ENCODE measurements around the gene ASPDH. TPM values are rescaled to one million over a fixed set of nuclear protein-coding genes. Genes with fewer than 3 reads are reported as not detected.

ASPDH gene
- total RNA-seq, 2 donors from 2014 or later: not detected

- Histone ChIP-seq H3K9ac (ENCODE audit: extremely low read depth, low read length, poor library complexity, severe bottlenecking) (no peak overlapping the region), H3K9me3 (ENCODE audit: control insufficient read depth, low read length) (peaks cover 26% of the 10 kb centered on the region), H3K4me3 (ENCODE audit: low read length) (no peak overlapping the region), H3K36me3 (ENCODE audit: control insufficient read depth, insufficient read depth, low read length) (peaks cover 14% of the 10 kb centered on the region), H3K4me1 (ENCODE audit: control insufficient read depth, insufficient read depth, low read length) (no peaks in the 10 kb centered on the region), H3K27me3 (ENCODE audit: control insufficient read depth, insufficient read depth, low read length, poor library complexity, severe bottlenecking) (peaks cover 15% of the 10 kb centered on the region), H3K27ac (ENCODE audit: low read depth, low read length) (no peak overlapping the region)
- H3K4me3 Mint-ChIP-seq: no peak overlapping the region
- peak; percentile 87 for TF ChIP-seq CTCF (conservative IDR thresholded peaks at IDR 0.05)
- H3K27ac Mint-ChIP-seq: no peak overlapping the region
- H3K4me1 Mint-ChIP-seq: no peaks in the 10 kb centered on the region
- peak; percentile 97 for DNase-seq
- H3K36me3 Mint-ChIP-seq (ENCODE audit: low read depth): peaks cover 50% of the 10 kb centered on the region
- 80% methylated on average over 17 to 18 of the region's 18 CpGs for WGBS, 2 experiments (ENCODE audit: insufficient coverage in 1 of 2, insufficient read length in 1 of 2)
- H3K9me3 Mint-ChIP-seq: peaks cover 28% of the 10 kb centered on the region
- peaks cover 61% of the 10 kb centered on the region for H3K27me3 Mint-ChIP-seq (ENCODE audit: insufficient read depth)
Observed at GRCh38 chr19:50486823-50487515, 26.7 kb downstream of the ASPDH start.

GRCh38 chr19:50485284-50485955, 28.3 kb downstream of the ASPDH start:
- H3K36me3 Mint-ChIP-seq (ENCODE audit: low read depth): peaks cover 54% of the 10 kb centered on the region
- no peak for TF ChIP-seq CTCF (conservative IDR thresholded peaks at IDR 0.05)
- H3K27ac Mint-ChIP-seq: no peak overlapping the region
- H3K36me3 ChIP-seq (ENCODE audit: control insufficient read depth, insufficient read depth, low read length): peaks cover 14% of the 10 kb centered on the region
- H3K27me3 Mint-ChIP-seq (ENCODE audit: insufficient read depth): peaks cover 46% of the 10 kb centered on the region
- no peak overlapping the region for H3K9ac ChIP-seq (ENCODE audit: extremely low read depth, low read length, poor library complexity, severe bottlenecking)
- H3K9me3 Mint-ChIP-seq: peaks cover 25% of the 10 kb centered on the region
- H3K4me3 Mint-ChIP-seq: no peak overlapping the region
- no peaks in the 10 kb centered on the region for H3K4me1 ChIP-seq (ENCODE audit: control insufficient read depth, insufficient read depth, low read length)
- DNase-seq: no peak
- no peak overlapping the region for H3K27ac ChIP-seq (ENCODE audit: low read depth, low read length)
- H3K9me3 ChIP-seq (ENCODE audit: control insufficient read depth, low read length): peaks cover 20% of the 10 kb centered on the region
- peaks cover 8% of the 10 kb centered on the region for H3K27me3 ChIP-seq (ENCODE audit: control insufficient read depth, insufficient read depth, low read length, poor library complexity, severe bottlenecking)
- WGBS, 2 experiments (ENCODE audit: insufficient coverage in 1 of 2, insufficient read length in 1 of 2): 90 to 94% methylated on average over 5 to 10 of the region's 10 CpGs
- no peak overlapping the region for H3K4me3 ChIP-seq (ENCODE audit: low read length)
- no peaks in the 10 kb centered on the region for H3K4me1 Mint-ChIP-seq

GRCh38 chr19:50482916-50483315, 30.8 kb downstream of the ASPDH start:
- H3K9ac ChIP-seq (ENCODE audit: extremely low read depth, low read length, poor library complexity, severe bottlenecking): no peak overlapping the region
- no peaks in the 10 kb centered on the region for H3K4me1 ChIP-seq (ENCODE audit: control insufficient read depth, insufficient read depth, low read length)
- H3K4me3 Mint-ChIP-seq: no peak overlapping the region
- H3K9me3 ChIP-seq (ENCODE audit: control insufficient read depth, low read length): peaks cover 27% of the 10 kb centered on the region
- H3K4me1 Mint-ChIP-seq: no peaks in the 10 kb centered on the region
- H3K36me3 ChIP-seq (ENCODE audit: control insufficient read depth, insufficient read depth, low read length): peaks cover 31% of the 10 kb centered on the region
- H3K9me3 Mint-ChIP-seq: peaks cover 34% of the 10 kb centered on the region
- no peak for DNase-seq
- no peak overlapping the region for H3K4me3 ChIP-seq (ENCODE audit: low read length)
- H3K27ac ChIP-seq (ENCODE audit: low read depth, low read length): no peak overlapping the region
- no peak for TF ChIP-seq CTCF (conservative IDR thresholded peaks at IDR 0.05)
- H3K27me3 ChIP-seq (ENCODE audit: control insufficient read depth, insufficient read depth, low read length, poor library complexity, severe bottlenecking): peaks cover 8% of the 10 kb centered on the region
- H3K27ac Mint-ChIP-seq: no peak overlapping the region
- H3K36me3 Mint-ChIP-seq (ENCODE audit: low read depth): peaks cover 69% of the 10 kb centered on the region
- peaks cover 22% of the 10 kb centered on the region for H3K27me3 Mint-ChIP-seq (ENCODE audit: insufficient read depth)
- WGBS, 2 experiments (ENCODE audit: insufficient coverage in 1 of 2, insufficient read length in 1 of 2): 90 to 94% methylated on average over 9 to 10 of the region's 10 CpGs
